CD8-positive, alpha-beta memory T cell (primary cell): ENCODE measurements around the gene SH3BP5L. TPM values are rescaled to one million over a fixed set of nuclear protein-coding genes. Genes with fewer than 3 reads are reported as not detected.
"Not testable (repeated sequence)": the region's sequence is repeated elsewhere in the genome, so short reads cannot be mapped to it uniquely, and the experiment has no call there.

Source experiments
- CTCF ChIA-PET: fragments of 350-600 bp; sonication (Branson Sonifier 250); formaldehyde crosslinking; loops from one replicate; lab custom pipeline; 2021; ENCODE audit warnings: antibody characterized with exemption; lab: Charles Lee
- POLR2A ChIA-PET: fragments of 350-600 bp; sonication (Branson Sonifier 250); formaldehyde crosslinking; loops from one replicate; lab custom pipeline; 2021; ENCODE audit warnings: antibody characterized with exemption; lab: Charles Lee
- DNase-seq, 5 donors: peaks; one replicate each; pipeline versions ENCODE4 v3.0.0 to v3.0.0-alpha.2; 2020 to 2022; ENCODE audit warnings: mixed read lengths in 1 of 5
- H3K27ac ChIP-seq: one replicate; pipeline ENCODE4 v1.7.0; 2013; ENCODE audit warnings: low read depth, mild to moderate bottlenecking, low read length, moderate library complexity
- H3K27me3 ChIP-seq: 2 replicates; pipeline ENCODE4 v1.7.0; 2013; ENCODE audit warnings: low read length, mild to moderate bottlenecking; ENCODE audit not compliant: insufficient read depth, poor library complexity, severe bottlenecking
- H3K36me3 ChIP-seq: 2 replicates; pipeline ENCODE4 v1.7.0; 2013; ENCODE audit warnings: mild to moderate bottlenecking, low read length, moderate library complexity; ENCODE audit not compliant: insufficient read depth
- H3K4me1 ChIP-seq: 2 replicates; pipeline ENCODE4 v1.7.0; 2013; ENCODE audit warnings: mild to moderate bottlenecking, low read length, moderate library complexity; ENCODE audit not compliant: insufficient read depth
- H3K4me3 ChIP-seq: 2 replicates; pipeline ENCODE4 v1.7.0; 2013; ENCODE audit warnings: mild to moderate bottlenecking, low read length
- H3K9me3 ChIP-seq: 2 replicates; pipeline ENCODE4 v1.7.0; 2013; ENCODE audit warnings: mild to moderate bottlenecking, low read length
- H3K27ac Mint-ChIP-seq, 8 donors: one replicate each; pipeline ENCODE4 v1.8.0; 2020 to 2021; ENCODE audit warnings: mixed read lengths in 8 of 8, mild to moderate bottlenecking in 6 of 8, inconsistent platforms in 3 of 8, moderate library complexity in 3 of 8
- H3K27me3 Mint-ChIP-seq, 2 donors: one replicate each; pipeline ENCODE4 v1.8.0; 2020 to 2021; ENCODE audit warnings: mixed read lengths in 2 of 2, mild to moderate bottlenecking in 1 of 2, moderate library complexity in 1 of 2
- H3K36me3 Mint-ChIP-seq, 3 donors: one replicate each; pipeline ENCODE4 v1.8.0; 2020 to 2021; ENCODE audit warnings: mixed read lengths in 3 of 3, inconsistent platforms in 1 of 3, mild to moderate bottlenecking in 1 of 3
- H3K4me1 Mint-ChIP-seq, 3 donors: one replicate each; pipeline ENCODE4 v1.8.0; 2020 to 2021; ENCODE audit warnings: mixed read lengths in 3 of 3, inconsistent platforms in 1 of 3, mild to moderate bottlenecking in 1 of 3
- H3K4me3 Mint-ChIP-seq, 7 donors: one replicate each; pipeline ENCODE4 v1.8.0; 2020 to 2021; ENCODE audit warnings: mixed read lengths in 7 of 7, mild to moderate bottlenecking in 6 of 7, moderate library complexity in 4 of 7, inconsistent platforms in 2 of 7
- H3K9me3 Mint-ChIP-seq, 5 donors: one replicate each; pipeline ENCODE4 v1.8.0; 2020 to 2022; ENCODE audit warnings: mixed read lengths in 5 of 5, mild to moderate bottlenecking in 3 of 5, moderate library complexity in 2 of 5, inconsistent platforms in 1 of 5
- polyA plus RNA-seq: library from polyadenylated mRNA; unstranded; fragments of 300-500 nt; fragmentation: Illumina TruSeq; gene quantifications from one replicate; pipeline ENCODE4 v1.2.3, GENCODE V29; 2021
- total RNA-seq, 2 experiments: library from RNA; stranded (reverse); gene quantifications; one replicate each; pipeline ENCODE4 v1.2.3, GENCODE V29; 2021

Gene SH3BP5L
- total and polyA plus RNA-seq, 3 experiments from 2014 or later = 3.8 to 21.8 (median 20.1) TPM

- H3K27ac Mint-ChIP-seq = no peak overlapping the region
- POLR2A ChIA-PET = no interaction called here
Observed at GRCh38 chr1:248804771-248805681, 20.7 kb downstream of the SH3BP5L start.

DNA sequence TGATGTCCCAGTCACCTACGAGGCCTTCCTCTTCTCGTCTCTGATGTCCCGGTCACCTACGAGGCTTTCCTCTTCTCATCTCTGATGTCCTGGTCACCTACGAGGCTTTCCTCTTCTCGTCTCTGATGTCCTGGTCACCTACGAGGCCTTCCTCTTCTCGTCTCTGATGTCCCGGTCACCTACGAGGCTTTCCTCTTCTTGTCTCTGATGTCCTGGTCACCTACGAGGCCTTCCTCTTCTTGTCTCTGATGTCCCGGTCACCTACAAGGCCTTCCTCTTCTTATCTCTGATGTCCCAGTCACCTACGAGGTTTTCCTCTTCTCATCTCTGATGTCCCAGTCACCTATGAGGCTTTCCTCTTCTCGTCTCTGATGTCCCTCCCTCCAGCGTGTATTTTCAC lies 22.2 kb downstream of the SH3BP5L start:
- H3K4me1 Mint-ChIP-seq, CTCF ChIA-PET, H3K27ac Mint-ChIP-seq, H3K27ac ChIP-seq, H3K4me1 ChIP-seq, DNase-seq, H3K9me3 Mint-ChIP-seq, H3K36me3 Mint-ChIP-seq, POLR2A ChIA-PET, H3K4me3 Mint-ChIP-seq, H3K27me3 ChIP-seq, H3K4me3 ChIP-seq, H3K9me3 ChIP-seq, H3K36me3 ChIP-seq: not testable (repeated sequence)
- H3K27me3 Mint-ChIP-seq = peaks cover 13 to 37% of the 10 kb centered on the region in 2 donors

More at GRCh38 chr1:248804771-248805681, 20.7 kb downstream of the SH3BP5L start:
- Histone ChIP-seq H3K4me1 (no peaks in the 10 kb centered on the region), H3K4me3 (no peak overlapping the region), H3K27me3 (no peaks in the 10 kb centered on the region), H3K36me3 (no peaks in the 10 kb centered on the region), H3K27ac (no peak overlapping the region), H3K9me3 (no peaks in the 10 kb centered on the region)
- Mint-ChIP-seq H3K27me3 (peaks cover 9 to 24% of the 10 kb centered on the region in 2 donors), H3K36me3 (peaks cover 0 to 2% (median 0%) of the 10 kb centered on the region in 3 donors), H3K9me3 (no peaks in the 10 kb centered on the region), H3K4me3 (no peak overlapping the region), H3K4me1 (peaks cover 3 to 6% (median 5%) of the 10 kb centered on the region in 3 donors)
- CTCF ChIA-PET = interaction anchor here (1.3 kb wide), 1 partner anchor 401 kb away, joined by 3 read pairs; no protein-coding TSS in a partner anchor
- no peak for DNase-seq

GRCh38 chr1:248802454-248802853 lies 23.3 kb downstream of the SH3BP5L start:
- Mint-ChIP-seq H3K4me1 (peaks cover 3 to 6% (median 5%) of the 10 kb centered on the region in 3 donors), H3K9me3 (no peaks in the 10 kb centered on the region), H3K27me3 (peaks cover 13 to 37% of the 10 kb centered on the region in 2 donors), H3K4me3 (no peak overlapping the region), H3K27ac (no peak overlapping the region), H3K36me3 (no peaks in the 10 kb centered on the region)
- ChIA-PET POLR2A (no interaction called here), CTCF (no interaction called here)
- Histone ChIP-seq H3K27ac (no peak overlapping the region), H3K4me1 (no peaks in the 10 kb centered on the region), H3K9me3 (no peaks in the 10 kb centered on the region), H3K4me3 (no peak overlapping the region), H3K36me3 (no peaks in the 10 kb centered on the region), H3K27me3 (no peaks in the 10 kb centered on the region)
- DNase-seq = no peak

DNA sequence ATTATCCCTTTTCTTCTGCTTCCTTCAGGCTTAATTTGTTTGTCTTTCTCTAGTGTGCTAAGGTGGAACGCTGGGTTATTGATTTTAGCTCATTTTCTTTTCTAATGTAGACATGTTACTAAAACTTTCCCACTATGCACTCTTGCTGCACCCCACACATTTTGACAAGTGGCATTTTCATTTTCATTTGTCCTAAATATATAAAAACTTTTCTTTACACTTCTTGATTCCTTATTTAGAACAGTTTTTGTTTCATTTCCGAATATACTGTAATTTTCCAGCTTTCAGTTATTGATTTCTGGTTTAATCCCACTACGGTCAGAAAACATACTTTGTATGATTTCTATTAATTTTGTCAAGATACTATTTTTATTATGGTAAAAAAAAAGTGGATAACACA lies 25.3 kb downstream of the SH3BP5L start:
- H3K27ac ChIP-seq = no peak overlapping the region
- no peaks in the 10 kb centered on the region for H3K9me3 ChIP-seq
- H3K4me1 Mint-ChIP-seq = peaks cover 3 to 6% (median 5%) of the 10 kb centered on the region in 3 donors
- DNase-seq = no peak
- H3K4me3 ChIP-seq = no peak overlapping the region
- no peaks in the 10 kb centered on the region for H3K4me1 ChIP-seq
- no peaks in the 10 kb centered on the region for H3K36me3 ChIP-seq
- H3K27me3 Mint-ChIP-seq = peaks cover 20 to 45% of the 10 kb centered on the region in 2 donors
- H3K27me3 ChIP-seq = no peaks in the 10 kb centered on the region
- no peaks in the 10 kb centered on the region for H3K36me3 Mint-ChIP-seq
- POLR2A ChIA-PET = no interaction called here
- H3K9me3 Mint-ChIP-seq = peaks cover 0 to 10% (median 3%) of the 10 kb centered on the region in 5 donors
- CTCF ChIA-PET = no interaction called here
- H3K4me3 Mint-ChIP-seq = no peak overlapping the region
- H3K27ac Mint-ChIP-seq = no peak overlapping the region

GRCh38 chr1:248798791-248799190 lies 26.9 kb downstream of the SH3BP5L start:
- ChIA-PET CTCF (no interaction called here), POLR2A (no interaction called here)
- Histone ChIP-seq H3K9me3 (no peaks in the 10 kb centered on the region), H3K4me3 (no peak overlapping the region), H3K36me3 (no peaks in the 10 kb centered on the region), H3K4me1 (no peaks in the 10 kb centered on the region), H3K27me3 (no peaks in the 10 kb centered on the region), H3K27ac (no peak overlapping the region)
- no peak overlapping the region for H3K27ac Mint-ChIP-seq
- no peak overlapping the region for H3K4me3 Mint-ChIP-seq
- peaks cover 20 to 43% of the 10 kb centered on the region in 2 donors for H3K27me3 Mint-ChIP-seq
- H3K36me3 Mint-ChIP-seq = peaks cover 0 to 5% (median 0%) of the 10 kb centered on the region in 3 donors
- no peaks in the 10 kb centered on the region for H3K4me1 Mint-ChIP-seq
- peaks cover 4 to 19% (median 15%) of the 10 kb centered on the region in 5 donors for H3K9me3 Mint-ChIP-seq
- DNase-seq = no peak

DNA sequence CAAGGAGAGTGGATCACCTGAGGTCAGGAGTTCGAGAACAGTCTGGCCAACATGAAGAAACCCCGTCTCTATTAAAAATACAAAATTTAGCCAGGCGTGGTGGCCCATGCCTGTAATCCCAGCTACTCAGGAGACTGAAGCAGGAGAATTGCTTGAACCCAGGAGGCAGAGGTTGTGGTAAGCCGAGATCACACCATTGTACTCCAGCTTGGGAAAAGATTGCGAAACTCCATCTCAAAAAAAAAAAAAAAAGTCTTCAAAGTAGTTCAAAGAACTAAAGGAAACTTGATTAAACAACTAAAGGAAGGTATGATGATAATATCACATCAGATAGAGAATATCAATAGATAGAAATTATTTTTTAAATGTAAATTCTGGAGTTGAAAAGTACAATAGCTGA lies 31.1 kb downstream of the SH3BP5L start:
- DNase-seq, H3K36me3 Mint-ChIP-seq, H3K36me3 ChIP-seq, CTCF ChIA-PET, H3K4me1 ChIP-seq, POLR2A ChIA-PET, H3K4me3 ChIP-seq, H3K9me3 ChIP-seq, H3K4me1 Mint-ChIP-seq, H3K27ac Mint-ChIP-seq, H3K27me3 ChIP-seq, H3K27ac ChIP-seq, H3K4me3 Mint-ChIP-seq: not testable (repeated sequence)
- peaks cover 7 to 21% (median 17%) of the 10 kb centered on the region in 5 donors for H3K9me3 Mint-ChIP-seq
- peaks cover 14 to 18% of the 10 kb centered on the region in 2 donors for H3K27me3 Mint-ChIP-seq

DNA sequence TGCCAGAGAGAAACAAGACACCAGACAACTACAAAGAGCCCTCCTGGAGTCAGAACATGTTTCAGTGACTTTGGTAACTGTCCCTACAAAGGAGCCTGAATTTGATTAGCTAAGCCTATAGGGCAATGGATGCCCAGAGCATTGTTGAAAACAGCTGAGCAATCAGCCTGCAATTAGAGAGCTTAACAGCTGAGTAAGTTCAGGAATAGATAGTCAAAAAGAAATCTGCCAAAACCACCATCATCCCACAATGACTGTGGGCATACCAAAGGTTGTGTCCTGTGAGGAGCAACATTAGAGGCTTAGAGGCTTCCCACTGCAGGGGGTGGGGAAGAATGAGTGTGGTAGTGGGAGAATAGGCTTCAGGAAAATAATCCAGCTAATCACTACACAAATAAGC lies 32.1 kb downstream of the SH3BP5L start:
- no peak overlapping the region for H3K4me3 ChIP-seq
- peaks cover 8 to 16% of the 10 kb centered on the region in 2 donors for H3K27me3 Mint-ChIP-seq
- peaks cover 7 to 21% (median 17%) of the 10 kb centered on the region in 5 donors for H3K9me3 Mint-ChIP-seq

GRCh38 chr1:248792342-248792741 lies 33.4 kb downstream of the SH3BP5L start:
- CTCF ChIA-PET = no interaction called here
- Histone ChIP-seq H3K27me3 (no peaks in the 10 kb centered on the region), H3K27ac (no peak overlapping the region), H3K36me3 (no peaks in the 10 kb centered on the region), H3K4me3 (no peak overlapping the region), H3K9me3 (no peaks in the 10 kb centered on the region), H3K4me1 (no peaks in the 10 kb centered on the region)
- peaks cover 0 to 7% (median 0%) of the 10 kb centered on the region in 3 donors for H3K36me3 Mint-ChIP-seq
- no peak overlapping the region for H3K4me3 Mint-ChIP-seq
- no peaks in the 10 kb centered on the region for H3K4me1 Mint-ChIP-seq
- POLR2A ChIA-PET = no interaction called here
- H3K9me3 Mint-ChIP-seq = peaks cover 7 to 21% (median 17%) of the 10 kb centered on the region in 5 donors
- H3K27ac Mint-ChIP-seq = no peak overlapping the region
- no peak for DNase-seq
- H3K27me3 Mint-ChIP-seq = peaks cover 14 to 17% of the 10 kb centered on the region in 2 donors

More for the DNA sequence above, 32.1 kb downstream of the SH3BP5L start:
- Histone ChIP-seq H3K4me1 (no peaks in the 10 kb centered on the region), H3K9me3 (no peaks in the 10 kb centered on the region), H3K27me3 (no peaks in the 10 kb centered on the region), H3K27ac (no peak overlapping the region), H3K36me3 (no peaks in the 10 kb centered on the region)
- CTCF ChIA-PET = no interaction called here
- H3K27ac Mint-ChIP-seq = no peak overlapping the region
- POLR2A ChIA-PET = no interaction called here
- no peak for DNase-seq
- no peak overlapping the region for H3K4me3 Mint-ChIP-seq
- H3K36me3 Mint-ChIP-seq = peaks cover 0 to 7% (median 0%) of the 10 kb centered on the region in 3 donors
- H3K4me1 Mint-ChIP-seq = no peaks in the 10 kb centered on the region
